Omental fat pad (tissue), 4 donors: Measurements from ENCODE around the gene MACROD1. TPM values are rescaled to one million over a fixed set of nuclear protein-coding genes. Genes with fewer than 3 reads are reported as not detected.
A peak's percentile ranks its signal among the peaks of the same experiment; 100 is the strongest.

Source experiments
- ATAC-seq: fragments of 150-250 bp; one replicate; pipeline ENCODE4 v1.9.1; 2016; ENCODE audit warnings: mild to moderate bottlenecking, moderate library complexity; ENCODE audit not compliant: low FRiP score
- DNase-seq: peaks from one replicate; pipeline ENCODE4 v3.0.0-alpha.2; 2019; ENCODE audit warnings: low spot score
- total RNA-seq, 4 donors: library from RNA; depleted of rRNA; stranded (reverse); fragments of >200 nt; gene quantifications; one replicate each; pipeline ENCODE4 v1.1.0, GENCODE V29; 2016
- TF ChIP-seq, protein P1 (sequence below), 3 donors: fragments of 450-650 bp; IDR thresholded peaks; one replicate each; pipeline ENCODE4 v1.5.1; 2016 to 2017; ENCODE audit warnings: antibody characterized with exemption in 3 of 3, mild to moderate bottlenecking in 3 of 3, moderate library complexity in 2 of 3

The MACROD1 gene
- total RNA-seq, 4 donors from 2014 or later = 13.8 to 40.9 (median 26.2) TPM

DNA sequence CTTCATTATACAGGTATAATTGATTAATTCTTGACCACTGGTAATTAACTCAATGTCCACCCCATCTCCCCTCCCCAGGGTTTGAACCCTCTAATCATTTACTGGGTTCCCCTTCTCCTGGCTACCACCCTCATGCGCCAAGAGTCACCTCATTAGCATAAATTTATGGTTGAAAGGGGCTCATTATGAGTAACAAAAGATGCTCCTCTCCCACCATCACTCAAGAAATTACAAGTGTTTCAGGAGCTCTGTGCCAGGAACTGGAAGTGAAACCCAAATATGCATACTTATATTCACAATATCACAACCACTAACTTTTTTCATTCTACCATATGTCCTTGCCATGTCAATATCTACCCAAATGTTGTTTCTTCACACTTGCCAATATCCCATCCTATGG lies 12.3 kb upstream of the MACROD1 start:
- no peak for ATAC-seq
- TF ChIP-seq, protein P1, sequence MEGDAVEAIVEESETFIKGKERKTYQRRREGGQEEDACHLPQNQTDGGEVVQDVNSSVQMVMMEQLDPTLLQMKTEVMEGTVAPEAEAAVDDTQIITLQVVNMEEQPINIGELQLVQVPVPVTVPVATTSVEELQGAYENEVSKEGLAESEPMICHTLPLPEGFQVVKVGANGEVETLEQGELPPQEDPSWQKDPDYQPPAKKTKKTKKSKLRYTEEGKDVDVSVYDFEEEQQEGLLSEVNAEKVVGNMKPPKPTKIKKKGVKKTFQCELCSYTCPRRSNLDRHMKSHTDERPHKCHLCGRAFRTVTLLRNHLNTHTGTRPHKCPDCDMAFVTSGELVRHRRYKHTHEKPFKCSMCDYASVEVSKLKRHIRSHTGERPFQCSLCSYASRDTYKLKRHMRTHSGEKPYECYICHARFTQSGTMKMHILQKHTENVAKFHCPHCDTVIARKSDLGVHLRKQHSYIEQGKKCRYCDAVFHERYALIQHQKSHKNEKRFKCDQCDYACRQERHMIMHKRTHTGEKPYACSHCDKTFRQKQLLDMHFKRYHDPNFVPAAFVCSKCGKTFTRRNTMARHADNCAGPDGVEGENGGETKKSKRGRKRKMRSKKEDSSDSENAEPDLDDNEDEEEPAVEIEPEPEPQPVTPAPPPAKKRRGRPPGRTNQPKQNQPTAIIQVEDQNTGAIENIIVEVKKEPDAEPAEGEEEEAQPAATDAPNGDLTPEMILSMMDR (IDR thresholded peaks at IDR 0.05) = no peak
- no peak for DNase-seq

DNA sequence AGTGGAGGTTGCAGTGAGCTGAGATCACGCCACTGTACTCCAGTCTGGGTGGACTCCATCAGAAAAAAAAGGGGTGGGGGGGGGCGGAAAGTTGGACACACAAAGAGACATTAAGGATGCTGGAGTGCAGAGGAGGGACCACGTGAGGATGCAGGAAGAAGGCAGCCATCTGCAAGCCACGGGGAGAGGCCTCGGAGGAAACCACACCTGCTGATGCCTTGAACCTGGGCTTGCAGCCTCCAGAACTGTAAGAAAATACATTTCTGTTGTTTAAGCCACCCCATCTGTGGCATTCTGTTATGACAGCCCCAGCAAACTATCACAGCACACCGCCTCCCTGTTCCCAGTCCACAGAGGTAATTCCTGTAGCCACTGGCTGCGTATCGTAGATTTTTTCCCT lies 10.8 kb upstream of the MACROD1 start:
- ATAC-seq (no peak), DNase-seq (no peak)
- TF ChIP-seq, protein P1 (IDR thresholded peaks at IDR 0.05) = no peak

DNA sequence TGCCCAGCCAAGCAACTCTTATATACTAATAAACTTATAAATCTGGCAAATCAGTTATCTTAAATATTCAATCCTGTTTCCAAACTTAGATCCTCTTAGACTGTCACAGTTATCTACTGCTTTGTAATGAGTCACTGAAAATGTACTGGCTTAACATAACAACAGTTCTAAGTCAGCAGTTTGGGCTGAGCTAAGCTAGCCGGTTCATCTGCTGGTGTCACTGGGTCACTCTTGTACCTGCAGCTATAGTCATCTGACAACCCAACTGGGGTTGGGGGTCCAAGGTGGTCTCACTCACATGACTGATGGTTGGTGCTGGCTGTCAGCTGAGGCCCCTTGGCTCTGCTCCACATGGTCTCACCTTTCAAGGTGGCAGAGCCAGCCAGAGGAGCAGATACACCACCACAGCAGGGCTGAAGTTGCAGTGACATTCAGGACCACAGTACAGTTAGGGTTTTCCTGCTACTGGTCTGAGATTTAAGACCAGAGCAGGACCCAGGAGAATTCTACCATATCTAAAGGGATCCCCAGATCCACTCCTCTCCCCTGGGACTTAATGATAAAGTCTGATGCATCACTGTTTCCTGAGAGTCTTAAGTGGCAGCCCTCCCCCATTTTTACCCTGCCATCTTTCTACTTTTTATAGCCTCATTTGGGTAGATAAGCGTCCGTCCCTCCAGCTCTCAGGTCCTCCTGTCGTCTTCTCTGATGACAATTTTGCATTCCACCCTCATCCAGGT lies 7.9 kb upstream of the MACROD1 start:
- no peak for ATAC-seq
- DNase-seq = no peak
- TF ChIP-seq, protein P1 (IDR thresholded peaks at IDR 0.05) = no peak

DNA sequence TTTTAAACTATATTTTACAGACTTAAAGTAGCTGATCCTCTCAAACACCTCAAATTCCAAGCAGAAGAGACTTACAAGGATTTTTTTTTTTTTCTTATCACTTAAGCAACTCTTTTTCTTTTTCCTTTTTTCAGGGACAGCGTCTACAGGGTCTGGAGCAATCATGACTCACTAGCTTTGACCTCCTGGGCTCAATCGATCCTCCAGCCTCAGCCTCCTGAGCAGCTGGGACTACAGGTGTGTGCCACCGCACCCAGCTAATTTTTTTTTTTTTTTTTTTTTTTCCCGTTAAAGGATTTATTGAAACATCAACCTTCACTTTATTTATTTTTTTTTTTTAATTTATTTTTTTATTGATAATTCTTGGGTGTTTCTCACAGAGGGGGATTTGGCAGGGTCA lies 4.5 kb upstream of the MACROD1 start:
- TF ChIP-seq, protein P1 (IDR thresholded peaks at IDR 0.05) = no peak
- ATAC-seq (no peak), DNase-seq (no peak)

DNA sequence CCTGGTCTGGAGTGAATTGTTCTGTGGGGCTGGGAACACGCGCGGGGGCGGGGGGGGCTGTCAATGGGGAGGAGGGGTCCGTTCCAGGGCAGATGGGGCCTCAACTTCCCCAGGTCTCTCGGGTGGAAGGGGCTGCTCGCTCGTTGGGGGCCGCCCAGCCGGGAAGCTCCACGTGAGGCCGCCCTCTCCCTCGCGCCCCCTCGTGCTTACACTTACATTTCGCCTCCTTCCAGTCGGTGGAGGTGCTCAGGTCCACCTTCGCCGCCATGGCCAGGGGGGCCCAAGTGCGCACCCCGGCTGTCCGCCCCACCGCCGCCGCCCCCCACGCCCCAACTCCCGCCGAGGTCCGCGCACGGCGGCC lies 452 bp downstream of the MACROD1 start:
- ATAC-seq = peak; percentile 34
- TF ChIP-seq, protein P1 (IDR thresholded peaks at IDR 0.05) = no peak
- DNase-seq = no peak

DNA sequence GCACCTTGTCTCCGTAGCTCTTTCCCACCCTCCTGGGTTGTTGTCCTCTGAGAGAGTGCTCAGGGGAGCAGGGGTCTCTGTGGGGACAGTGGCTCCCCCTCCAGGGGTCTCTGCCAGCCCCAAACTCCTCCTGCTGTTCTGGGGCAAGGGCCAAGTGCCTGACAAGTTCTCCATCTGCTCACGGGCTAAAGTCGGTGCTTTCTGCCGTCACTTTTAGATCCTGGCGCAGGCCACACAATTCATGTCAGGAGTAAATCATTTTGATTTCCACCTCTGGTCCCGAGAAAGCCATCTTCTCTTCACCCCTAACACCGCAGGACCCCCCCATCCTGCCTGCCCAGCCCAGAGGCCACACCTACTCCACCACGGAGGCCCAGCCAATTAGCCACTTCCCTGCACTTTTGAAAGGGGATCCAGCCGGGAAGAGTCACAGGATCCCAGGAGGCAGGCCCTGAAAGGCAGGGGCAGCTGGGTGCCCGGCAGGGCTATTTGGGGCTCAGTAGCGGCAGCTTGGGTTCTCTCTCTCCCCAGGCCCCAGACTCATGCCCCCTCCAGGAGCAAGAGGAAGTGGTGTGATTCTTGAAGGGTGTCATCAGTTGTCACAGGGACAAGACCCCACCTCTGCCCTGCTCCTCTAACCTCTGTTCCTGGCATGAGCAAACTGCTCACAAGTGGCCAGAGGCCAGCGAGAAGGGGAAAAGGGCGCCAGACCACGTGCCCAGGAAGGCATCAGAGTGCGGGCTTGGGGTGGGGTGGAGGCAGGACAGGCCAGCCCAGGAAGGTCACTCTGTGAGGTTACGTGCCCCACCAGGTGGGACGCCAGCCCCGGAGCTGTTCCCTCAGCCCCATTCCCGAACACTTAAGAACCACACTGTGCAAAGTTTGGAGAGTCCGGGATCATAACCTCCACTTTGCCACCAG lies 1.3 kb downstream of the MACROD1 start:
- DNase-seq = no peak
- TF ChIP-seq, protein P1 (IDR thresholded peaks at IDR 0.05) = no peak
- ATAC-seq = peak; percentile 1
